CD4-positive, alpha-beta T cell treated with Interleukin-1 beta for 1 hour (primary cell): ENCODE results near the gene CINP.
"Not testable (repeated sequence)": the region's sequence is repeated elsewhere in the genome, so short reads cannot be mapped to it uniquely, and the experiment has no call there.

Experiments used
- DNase-seq, 2 donors: peaks; one replicate each; pipeline ENCODE4 v3.0.0-alpha.2; 2020 to 2022

Gene CINP

DNA sequence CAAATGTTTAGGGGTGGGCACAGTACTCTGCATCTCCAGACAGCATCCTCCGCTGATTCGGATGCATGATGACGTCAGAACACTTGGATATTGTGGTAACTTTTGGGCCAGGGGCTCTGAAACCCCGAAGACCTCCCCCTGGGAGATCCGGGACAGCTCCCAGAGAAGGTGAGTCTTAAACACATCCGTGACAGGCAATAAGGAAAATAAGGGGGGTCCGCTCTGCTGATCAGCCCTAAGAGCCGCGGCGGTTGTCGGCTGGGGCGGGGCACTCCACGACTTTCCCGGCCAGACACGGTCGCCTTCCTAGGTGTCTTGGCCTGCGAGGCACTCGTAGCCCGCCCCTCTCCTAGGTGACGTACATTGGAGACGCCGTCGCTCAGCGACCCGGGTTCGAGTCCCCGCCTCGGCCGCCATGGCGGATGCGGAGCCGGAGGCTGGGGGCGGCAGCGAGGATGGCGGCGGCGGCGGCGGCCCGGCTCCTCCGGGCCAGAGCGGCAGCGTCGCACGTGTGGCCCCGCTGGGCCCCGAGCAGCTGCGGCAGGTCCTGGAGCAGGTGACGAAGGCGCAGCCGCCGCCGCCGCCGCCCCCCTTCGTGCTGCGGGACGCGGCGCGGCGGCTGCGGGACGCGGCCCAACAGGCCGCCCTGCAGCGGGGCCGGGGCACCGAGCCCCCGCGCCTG, 43.2 kb downstream of the CINP start, which contains the start of gene ZNF839:
Gene ZNF839 (plus strand): TSS at position 396 of the 682 bp plus-strand sequence. CDS start 20 bp downstream, at position 416.
- peak; percentile 93 to 94 for DNase-seq

DNA sequence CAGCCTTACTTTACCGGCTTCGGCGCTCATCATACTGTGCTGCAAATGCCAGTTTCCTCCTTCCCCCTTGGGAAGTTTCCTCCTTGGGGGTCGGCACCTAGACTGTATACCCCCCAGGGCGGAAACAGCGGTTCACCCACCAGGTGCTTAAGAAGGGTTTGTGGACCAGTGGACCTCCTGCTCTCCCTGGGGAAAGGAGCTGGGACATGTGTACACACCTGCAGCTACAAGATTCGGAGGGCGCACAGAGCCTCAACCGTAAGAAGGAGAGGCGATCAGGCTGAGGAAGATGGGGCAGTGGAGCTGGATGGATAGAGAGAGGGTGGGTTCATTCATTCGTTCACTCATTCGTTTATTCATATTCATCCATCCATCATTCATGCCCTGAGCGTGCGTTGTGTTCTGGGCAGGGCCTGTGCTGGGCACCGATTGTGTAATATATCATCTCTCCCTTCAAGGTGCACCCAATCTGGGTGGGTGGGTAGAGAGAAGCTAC, 43.9 kb downstream of the CINP start:
- DNase-seq, result no peak

DNA sequence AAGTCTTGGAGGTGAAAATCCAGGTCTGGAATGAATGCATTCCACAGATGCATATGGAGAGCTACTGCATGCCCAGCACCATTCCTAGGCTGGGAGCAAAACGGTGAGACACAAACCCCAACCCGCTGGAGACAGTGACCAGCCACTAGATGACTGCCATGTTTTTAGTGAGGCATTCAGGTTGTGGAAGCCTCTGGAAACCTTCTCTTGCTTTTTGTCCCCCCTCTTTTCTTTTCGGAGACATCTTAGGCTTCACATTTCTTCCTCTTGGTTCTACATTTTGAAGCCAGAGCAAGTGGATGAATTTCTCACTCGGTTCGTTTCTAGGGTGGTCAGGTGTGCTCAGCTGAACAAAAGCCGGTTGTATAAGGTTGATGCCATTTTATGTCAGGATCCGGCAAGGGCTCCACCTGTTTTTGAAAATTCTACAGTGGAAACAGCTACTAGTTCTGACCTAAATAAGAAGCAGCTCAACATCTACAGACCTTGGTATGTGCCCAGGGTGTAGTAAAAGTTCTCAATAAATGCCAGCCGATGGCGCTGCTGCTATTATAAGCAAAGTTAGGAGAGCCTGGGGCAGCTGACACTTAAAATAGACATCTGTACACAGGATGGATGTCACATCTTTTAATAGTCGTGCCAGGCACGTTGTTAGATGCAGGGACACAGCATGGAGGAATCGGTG, 45.0 kb downstream of the CINP start:
- peak; percentile 25 to 49 for DNase-seq

DNA sequence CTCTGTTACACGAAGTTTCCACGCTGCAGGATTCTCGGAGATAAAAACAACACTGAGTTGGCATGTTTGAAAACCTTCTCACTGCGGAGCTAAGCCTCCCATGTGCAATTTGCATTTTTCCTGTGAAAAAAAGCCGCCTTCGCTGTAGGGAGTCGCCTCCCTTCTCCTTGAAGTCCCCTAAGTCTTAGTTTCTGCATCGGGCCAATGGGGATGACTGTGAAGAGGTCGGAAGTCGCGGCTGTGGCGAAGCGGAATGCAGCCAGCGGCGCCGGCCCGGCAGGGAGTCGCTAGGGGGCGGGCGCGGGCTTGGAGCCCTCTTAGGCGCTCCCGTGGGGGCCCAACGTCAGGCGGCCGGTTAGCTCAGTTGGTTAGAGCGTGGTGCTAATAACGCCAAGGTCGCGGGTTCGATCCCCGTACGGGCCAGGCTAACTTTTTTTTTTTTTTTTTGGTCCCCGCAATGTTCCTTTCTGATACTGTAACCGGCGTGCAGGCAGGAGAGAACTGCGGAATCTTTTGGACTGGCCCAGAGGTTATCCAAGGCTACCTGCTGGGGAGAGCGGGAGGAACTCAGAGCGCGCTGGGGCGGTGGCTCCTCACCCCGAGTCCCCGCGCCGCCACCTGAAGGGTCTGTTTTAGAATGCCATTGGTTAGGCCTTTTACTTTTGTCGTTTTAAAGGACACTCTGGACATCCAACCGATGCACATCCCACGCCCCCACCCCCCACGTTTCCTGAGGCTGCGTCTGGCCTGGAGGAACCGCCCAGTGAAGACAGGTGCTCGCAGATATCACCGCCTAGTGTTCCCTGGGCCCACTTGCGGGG, 45.7 kb downstream of the CINP start:
- peak; percentile 92 to 95 for DNase-seq

DNA sequence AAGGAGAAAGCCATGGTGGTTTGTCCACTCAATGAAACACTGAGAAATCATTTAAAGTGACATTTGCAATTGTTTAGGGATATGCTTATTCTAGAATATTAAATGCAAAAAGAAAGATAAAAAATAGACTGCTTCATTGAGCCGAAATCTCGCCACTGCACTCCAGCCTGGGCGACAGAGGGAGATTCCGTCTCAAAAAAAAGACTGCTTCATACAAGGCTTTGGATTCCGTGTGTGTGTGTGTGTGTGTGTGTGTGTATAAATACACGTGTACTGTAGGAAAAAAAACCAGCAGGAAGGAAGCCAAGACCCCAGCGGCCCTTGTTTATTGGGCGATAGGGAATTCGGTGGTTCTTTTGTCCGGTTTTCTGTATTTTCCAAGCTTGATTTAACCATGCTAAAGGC, 46.4 kb downstream of the CINP start:
- DNase-seq, result peak; percentile 28 to 58

DNA sequence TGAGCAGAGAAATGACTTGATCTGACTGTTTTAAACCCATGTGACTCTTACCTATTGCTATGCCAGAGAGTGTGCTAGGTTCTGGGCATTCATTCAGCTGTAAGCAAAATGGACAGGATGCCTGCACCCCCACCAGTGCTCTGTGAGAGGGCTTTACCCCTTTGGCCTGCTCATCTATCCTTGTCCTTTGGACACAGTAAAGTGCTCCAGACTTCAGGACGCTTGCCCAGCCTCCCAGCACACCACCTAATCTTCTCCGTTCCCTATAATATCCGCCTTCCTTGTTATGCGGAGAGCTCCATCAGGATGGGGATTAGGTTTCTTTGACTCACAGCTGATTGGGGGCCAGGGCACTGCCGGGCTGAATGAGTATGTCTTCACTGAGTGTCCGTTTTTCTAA, 47.6 kb downstream of the CINP start:
- no peak for DNase-seq

DNA sequence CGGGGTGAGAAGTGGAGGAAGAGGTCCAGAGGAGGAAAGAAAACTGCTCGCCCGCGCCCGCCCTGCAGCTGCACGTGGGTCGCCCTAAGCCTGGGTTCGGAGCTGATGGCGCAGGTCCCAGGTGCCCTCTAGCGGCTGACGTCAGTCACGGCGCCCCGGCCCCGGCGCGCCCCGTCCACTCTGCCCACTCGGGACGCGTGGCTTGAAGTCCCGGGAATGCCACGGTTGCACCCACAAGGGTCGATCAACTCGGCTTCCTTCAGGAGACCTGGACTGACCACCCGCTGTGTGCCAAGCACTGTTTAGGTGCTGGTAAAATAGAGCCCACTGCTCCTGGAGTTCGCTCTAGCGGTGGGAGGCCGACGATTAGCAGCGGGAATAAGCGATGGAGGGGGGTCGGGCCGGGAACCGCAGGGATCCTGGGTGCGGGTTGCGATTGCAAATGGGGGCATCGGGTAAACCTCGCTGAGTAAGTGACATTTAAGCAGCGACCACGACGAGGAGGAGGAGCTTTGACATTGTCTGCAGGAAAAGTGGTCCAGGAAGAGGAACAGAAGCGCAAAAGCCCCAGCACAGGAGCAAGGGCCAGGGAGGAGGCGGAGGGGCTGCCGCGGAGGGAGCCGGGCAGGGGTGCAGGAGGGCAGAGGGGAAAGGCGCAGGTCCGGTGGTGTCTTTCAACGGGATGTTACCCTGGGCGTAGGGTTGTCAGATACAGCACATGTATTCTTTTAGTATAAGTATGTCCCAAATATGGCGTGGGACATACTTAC, 48.3 kb downstream of the CINP start:
- peak; percentile 81 to 82 for DNase-seq

DNA sequence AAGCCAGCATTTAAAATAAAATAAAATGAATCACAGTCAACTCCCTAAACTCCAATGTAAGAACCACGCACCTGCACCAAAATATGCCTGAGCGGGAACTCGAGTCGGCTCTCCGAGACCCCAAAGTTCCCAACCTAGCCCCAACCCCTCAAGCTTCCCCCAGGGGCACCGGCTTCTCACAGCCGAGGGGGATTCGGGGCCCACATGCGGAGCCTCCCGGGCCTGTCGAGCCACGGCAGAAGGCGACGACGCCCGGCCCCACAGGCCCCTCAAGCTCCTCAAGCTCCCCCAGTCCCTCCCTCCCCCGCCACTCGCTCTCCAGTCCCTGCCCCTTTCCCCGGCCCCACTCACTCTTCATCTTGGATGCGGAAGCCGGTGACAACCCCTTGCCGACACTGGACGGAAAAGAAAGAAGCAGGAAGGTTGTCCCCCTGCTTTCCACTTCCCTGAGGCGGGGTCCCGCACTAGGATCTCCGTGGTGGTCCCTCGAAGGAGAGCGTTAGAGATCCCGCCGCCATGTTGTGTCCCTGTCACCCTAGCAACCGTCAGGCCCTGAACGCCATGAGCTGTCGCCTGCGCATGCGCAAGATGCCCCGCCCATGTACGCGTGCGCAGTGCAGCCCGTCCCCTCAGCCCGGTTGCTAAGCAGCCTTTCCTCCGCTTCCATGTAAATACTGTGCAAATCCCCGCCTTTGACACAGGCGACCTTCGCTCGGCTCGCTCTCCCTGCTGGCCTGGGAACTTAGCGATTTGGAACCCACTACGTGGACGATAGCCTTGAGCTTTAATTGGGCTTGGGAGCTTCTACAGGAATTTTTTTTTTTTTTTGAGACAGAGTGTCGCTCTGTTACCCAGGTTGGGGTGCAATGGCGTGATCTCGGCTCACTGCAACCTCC, 57.8 kb downstream of the CINP start, which contains the start of gene MOK:
Gene MOK (minus strand): TSS at position 554 of the 896 bp plus-strand sequence. CDS start 196 bp downstream, at position 358.
- peak; percentile 98 to 99 for DNase-seq

DNA sequence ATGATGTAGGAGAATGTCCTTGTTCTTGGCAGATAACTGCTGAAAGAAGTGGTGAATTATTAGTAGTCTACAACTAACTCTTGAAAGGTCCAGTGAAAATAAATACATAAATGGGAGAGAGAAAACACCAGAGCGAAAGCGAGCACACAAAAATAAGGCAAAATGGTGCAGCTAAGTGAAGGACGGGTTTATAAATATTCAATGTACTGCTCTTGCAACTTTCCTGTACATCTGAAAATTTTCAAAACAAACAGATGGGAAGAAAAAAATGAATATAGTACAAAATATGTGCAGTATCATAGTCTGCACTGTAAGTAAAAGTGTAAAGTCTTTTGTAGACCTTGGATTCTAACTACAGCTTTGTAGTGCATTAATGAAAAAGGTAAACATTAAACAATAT, 59.0 kb downstream of the CINP start:
- no peak for DNase-seq

DNA sequence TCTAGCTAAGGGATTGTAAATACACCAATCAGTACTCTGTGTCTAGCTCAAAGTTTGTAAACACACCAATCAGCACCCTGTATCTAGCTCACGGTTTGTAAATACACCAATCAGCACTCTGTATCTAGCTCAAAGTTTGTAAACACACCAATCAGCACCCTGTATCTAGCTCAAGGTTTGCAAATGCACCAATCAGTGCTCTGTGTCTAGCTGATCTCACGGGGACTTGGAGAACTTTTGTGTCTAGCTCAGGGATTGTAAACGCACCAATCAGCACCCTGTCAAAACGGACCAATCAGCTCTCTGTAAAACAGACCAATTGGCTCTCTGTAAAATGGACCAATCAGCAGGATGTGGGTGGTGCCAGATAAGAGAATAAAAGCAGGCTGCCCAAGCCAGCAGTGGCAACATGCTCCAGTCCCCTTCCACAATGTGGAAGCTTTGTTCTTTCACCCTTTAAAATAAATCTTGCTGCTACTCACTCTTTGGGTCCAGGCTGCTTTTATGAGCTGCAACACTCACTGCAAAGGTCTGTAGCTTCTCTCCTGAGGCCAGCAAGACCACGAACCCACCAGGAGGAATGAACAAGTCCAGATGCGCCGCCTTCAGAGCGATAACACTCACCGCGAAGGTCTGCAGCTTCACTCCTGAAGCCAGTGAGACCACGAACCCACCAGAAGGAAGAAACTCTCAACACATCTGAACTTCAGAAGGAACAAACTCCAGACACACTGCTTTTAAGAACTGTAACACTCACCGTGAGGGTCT, 64.2 kb downstream of the CINP start:
- DNase-seq, result not testable (repeated sequence)
